ENCODE results near the gene GPR132. TPM values are rescaled to one million over a fixed set of nuclear protein-coding genes. Genes with fewer than 3 reads are reported as not detected.

Gene GPR132
- total RNA-seq, 1 experiment from 2014 or later = 0.20 TPM

DNA sequence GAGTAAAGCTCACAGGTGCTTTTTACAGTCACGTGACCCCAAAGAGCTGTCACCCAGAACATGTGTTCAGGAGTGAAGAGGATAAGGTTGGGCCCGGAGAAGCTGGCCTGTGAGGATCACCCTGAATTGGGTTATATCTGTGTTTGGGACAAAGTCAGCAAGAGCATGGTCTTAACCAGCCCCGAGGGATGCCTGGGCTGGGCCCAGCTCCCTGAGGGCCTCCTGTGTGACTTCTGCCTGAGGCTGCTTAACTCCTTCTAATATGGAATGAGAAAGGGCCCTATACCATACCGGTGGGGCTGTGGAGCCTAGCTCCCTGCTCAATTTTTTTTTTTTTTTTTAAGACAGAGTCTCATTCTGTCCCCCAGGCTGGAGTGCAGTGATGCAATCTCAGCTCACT lies 46.8 kb downstream of the GPR132 start:
- Histone ChIP-seq H2BK120ac (ENCODE audit: low read depth, low read length, poor library complexity, severe bottlenecking) (no peak overlapping the region), H2BK5ac (ENCODE audit: insufficient read length, low read length) (no peak overlapping the region), H3K9ac (ENCODE audit: extremely low read depth, insufficient read length, low read length) (no peak overlapping the region), H2BK15ac (ENCODE audit: low read depth, low read length) (no peak overlapping the region), H3K79me1 (ENCODE audit: insufficient read depth, low read depth, low read length, poor library complexity, severe bottlenecking) (peaks cover 23% of the 10 kb centered on the region), H4K8ac (replicated peaks; ENCODE audit: insufficient read length, low read depth, low read length) (no peak overlapping the region), H3K79me2 (ENCODE audit: insufficient read depth, low read length) (peaks cover 63% of the 10 kb centered on the region), H3K23me2 (ENCODE audit: insufficient read length, low read depth, low read length, poor library complexity, severe bottlenecking) (peaks cover 13% of the 10 kb centered on the region), H4K20me1 (ENCODE audit: control insufficient read depth, insufficient read depth, insufficient read length) (peaks cover 3% of the 10 kb centered on the region), H3K27ac (ENCODE audit: insufficient read length, low read depth, low read length) (no peak overlapping the region), H2BK20ac (ENCODE audit: low read depth, low read length, poor library complexity, severe bottlenecking) (no peak overlapping the region), H3T11ph (ENCODE audit: low read length) (no peak overlapping the region), H3K27me3 (ENCODE audit: insufficient read depth, low read length) (no peaks in the 10 kb centered on the region), H3K4ac (ENCODE audit: low read depth, low read length) (no peak overlapping the region), H4K5ac (ENCODE audit: insufficient read length, low read depth, low read length) (no peak overlapping the region), H3K4me1 (ENCODE audit: insufficient read depth, low read length) (peaks cover 5% of the 10 kb centered on the region; the same call in 1 of the 2 replicates), H2BK12ac (ENCODE audit: insufficient read length, low read depth, low read length) (no peak overlapping the region), H4K91ac (ENCODE audit: insufficient read length, low read depth, low read length) (no peak overlapping the region), H3K18ac (ENCODE audit: insufficient read length, low read depth, low read length) (no peak overlapping the region), H3K4me2 (ENCODE audit: insufficient read depth, insufficient read length, low read length) (no peak overlapping the region), H3K9me3 (ENCODE audit: control insufficient read depth, low read depth, low read length) (no peaks in the 10 kb centered on the region), H3K23ac (ENCODE audit: insufficient read length, low read depth, low read length) (no peak overlapping the region), H2AFZ (ENCODE audit: low read length) (no peak overlapping the region), H3K56ac (ENCODE audit: insufficient read length, low read depth, low read length) (no peak overlapping the region), H2AK5ac (ENCODE audit: insufficient read length, low read length) (no peak overlapping the region), H3K14ac (ENCODE audit: insufficient read depth, low read length) (no peak overlapping the region)
- WGBS (ENCODE audit: extremely low coverage, insufficient read length, low lambda C conversion rate) = no CpG with 5 or more reads among the region's 4 CpGs
- H3K36me3 Mint-ChIP-seq (ENCODE audit: insufficient read depth in 1 of 3, low read depth in 3 of 3) = peaks cover 9 to 27% (median 26%) of the 10 kb centered on the region in 3 experiments; a peak in 6 of 7 replicates
- DNase-seq = no peak
- peaks cover 0 to 5% of the 10 kb centered on the region in 2 experiments; a peak in 2 of 5 replicates for H3K9me3 Mint-ChIP-seq
- peaks cover 66 to 75% of the 10 kb centered on the region in 2 experiments for H3K4me1 Mint-ChIP-seq
- peak overlapping the region; percentile 88 to 96; a peak in 4 of 5 replicates for H3K4me3 Mint-ChIP-seq
- H3K27me3 Mint-ChIP-seq (ENCODE audit: low read depth) = peaks cover 3% of the 10 kb centered on the region
- TF ChIP-seq, protein P1, sequence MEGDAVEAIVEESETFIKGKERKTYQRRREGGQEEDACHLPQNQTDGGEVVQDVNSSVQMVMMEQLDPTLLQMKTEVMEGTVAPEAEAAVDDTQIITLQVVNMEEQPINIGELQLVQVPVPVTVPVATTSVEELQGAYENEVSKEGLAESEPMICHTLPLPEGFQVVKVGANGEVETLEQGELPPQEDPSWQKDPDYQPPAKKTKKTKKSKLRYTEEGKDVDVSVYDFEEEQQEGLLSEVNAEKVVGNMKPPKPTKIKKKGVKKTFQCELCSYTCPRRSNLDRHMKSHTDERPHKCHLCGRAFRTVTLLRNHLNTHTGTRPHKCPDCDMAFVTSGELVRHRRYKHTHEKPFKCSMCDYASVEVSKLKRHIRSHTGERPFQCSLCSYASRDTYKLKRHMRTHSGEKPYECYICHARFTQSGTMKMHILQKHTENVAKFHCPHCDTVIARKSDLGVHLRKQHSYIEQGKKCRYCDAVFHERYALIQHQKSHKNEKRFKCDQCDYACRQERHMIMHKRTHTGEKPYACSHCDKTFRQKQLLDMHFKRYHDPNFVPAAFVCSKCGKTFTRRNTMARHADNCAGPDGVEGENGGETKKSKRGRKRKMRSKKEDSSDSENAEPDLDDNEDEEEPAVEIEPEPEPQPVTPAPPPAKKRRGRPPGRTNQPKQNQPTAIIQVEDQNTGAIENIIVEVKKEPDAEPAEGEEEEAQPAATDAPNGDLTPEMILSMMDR (conservative IDR thresholded peaks at IDR 0.05) = no peak
- no peak overlapping the region for H3K27ac Mint-ChIP-seq

Data from H9 (cell line).